Hematopoietic multipotent progenitor cell (in vitro differentiated cells): ENCODE measurements around the gene KIAA1217. TPM values are rescaled to one million over a fixed set of nuclear protein-coding genes. Genes with fewer than 3 reads are reported as not detected.
A peak's percentile ranks its signal among the peaks of the same experiment; 100 is the strongest.

ENCODE experiments used
- DNase-seq, 3 donors: peaks; one replicate each; pipeline ENCODE4 v3.0.0-alpha.2; 2011 to 2015; ENCODE audit warnings: low read depth in 2 of 3, low spot score in 2 of 3
- total RNA-seq: library from RNA; depleted of rRNA; stranded (reverse); fragments of >200 nt; gene quantifications from one replicate; pipeline ENCODE4 v1.2.3, GENCODE V29; 2012

The KIAA1217 gene
- not detected for total RNA-seq

- DNase-seq: peak in 1 of 3 donors; percentile 8
Measured at GRCh38 chr10:24208661-24209431, at the start of gene KIAA1217. Gene KIAA1217, plus strand, starts transcription at chr10:24209138. Its CDS starts 56 bp downstream, at chr10:24209194.

- no peak for DNase-seq
Measured at GRCh38 chr10:24162206-24162985, 46.5 kb upstream of the KIAA1217 start.

- no peak for DNase-seq
Measured at GRCh38 chr10:24163485-24163884, 45.5 kb upstream of the KIAA1217 start.

GRCh38 chr10:24168258-24169170, 40.4 kb upstream of the KIAA1217 start:
- no peak for DNase-seq

GRCh38 chr10:24170199-24170598, 38.7 kb upstream of the KIAA1217 start:
- no peak for DNase-seq

GRCh38 chr10:24172909-24173308, 36.0 kb upstream of the KIAA1217 start:
- DNase-seq: no peak

- no peak for DNase-seq
Measured at GRCh38 chr10:24174014-24174413, 34.9 kb upstream of the KIAA1217 start.

GRCh38 chr10:24176658-24177057, 32.3 kb upstream of the KIAA1217 start:
- no peak for DNase-seq

- DNase-seq: no peak
Measured at GRCh38 chr10:24177636-24178035, 31.3 kb upstream of the KIAA1217 start.

- DNase-seq: no peak
Measured at GRCh38 chr10:24180891-24181290, 28.0 kb upstream of the KIAA1217 start.

GRCh38 chr10:24184455-24184854, 24.5 kb upstream of the KIAA1217 start:
- DNase-seq: no peak

- DNase-seq: no peak
Measured at GRCh38 chr10:24193330-24193729, 15.6 kb upstream of the KIAA1217 start.

GRCh38 chr10:24197263-24197662, 11.7 kb upstream of the KIAA1217 start:
- no peak for DNase-seq

- no peak for DNase-seq
Measured at GRCh38 chr10:24201503-24202180, 7.3 kb upstream of the KIAA1217 start.

- DNase-seq: no peak
Measured at GRCh38 chr10:24202181-24202570, 6.8 kb upstream of the KIAA1217 start.

GRCh38 chr10:24205821-24206220, 3.1 kb upstream of the KIAA1217 start:
- no peak for DNase-seq

GRCh38 chr10:24206334-24206733, 2.6 kb upstream of the KIAA1217 start:
- DNase-seq: no peak

GRCh38 chr10:24206926-24207325, 2.0 kb upstream of the KIAA1217 start:
- DNase-seq: no peak

- DNase-seq: no peak
Measured at GRCh38 chr10:24207341-24207740, 1.6 kb upstream of the KIAA1217 start.
